ENCODE results near the gene SEPHS2. TPM values are rescaled to one million over a fixed set of nuclear protein-coding genes. Genes with fewer than 3 reads are reported as not detected.

SEPHS2 gene
- total and polyA plus RNA-seq, 2 of the 8 experiments (the other 6 are each of a cell fraction or from before 2014, with no cell fraction given), result 28.2 to 61.8 TPM

GRCh38 chr16:30407804-30408534, 37.7 kb downstream of the SEPHS2 start (continued):
- TF ChIP-seq ATF2 (IDR thresholded peaks at IDR 0.05; ENCODE audit: low read length) (no peak), RXRA (IDR thresholded peaks at IDR 0.05; ENCODE audit: insufficient read depth, low read depth, low read length) (no peak), MAFK (IDR thresholded peaks at IDR 0.05; ENCODE audit: low read depth, low read length) (no peak), RNF2 (IDR thresholded peaks at IDR 0.05; ENCODE audit: borderline replicate concordance, low read depth, low read length, missing control alignments, poor library complexity, severe bottlenecking) (no peak), CBX8 (IDR thresholded peaks at IDR 0.05; ENCODE audit: borderline replicate concordance, low read depth, low read length) (no peak), USF2 (IDR thresholded peaks at IDR 0.05; ENCODE audit: low read length) (no peak)
